Osteoblast (primary cell): ENCODE results near the gene ATP5F1A. TPM values are rescaled to one million over a fixed set of nuclear protein-coding genes. Genes with fewer than 3 reads are reported as not detected.

Experiments
- DNase-seq: peaks from one replicate; pipeline ENCODE4 v3.0.0; 2011; ENCODE audit warnings: low spot score, mixed read lengths; ENCODE audit not compliant: insufficient read length; ENCODE audit errors: missing footprints
- H2AFZ ChIP-seq: 2 replicates; pipeline ENCODE4 v1.6.0; 2011; ENCODE audit warnings: mild to moderate bottlenecking, low read length
- H3K27ac ChIP-seq: 2 replicates; pipeline ENCODE4 v1.5.1; 2011; ENCODE audit warnings: mild to moderate bottlenecking, low read depth, low read length, moderate library complexity
- H3K27me3 ChIP-seq: 2 replicates; pipeline ENCODE4 v1.6.0; 2012; ENCODE audit warnings: mild to moderate bottlenecking, control low read depth, inconsistent platforms, low read length, moderate library complexity; ENCODE audit not compliant: insufficient read depth
- H3K36me3 ChIP-seq: 2 replicates; pipeline ENCODE4 v1.5.1; 2011; ENCODE audit warnings: mild to moderate bottlenecking, low read length, control low read depth, moderate library complexity; ENCODE audit not compliant: insufficient read depth
- H3K4me1 ChIP-seq: 2 replicates; pipeline ENCODE4 v1.5.1; 2011; ENCODE audit warnings: mild to moderate bottlenecking, low read length, control low read depth, moderate library complexity; ENCODE audit not compliant: insufficient read depth
- H3K4me2 ChIP-seq: 2 replicates; pipeline ENCODE4 v1.6.0; 2011; ENCODE audit warnings: mild to moderate bottlenecking, low read length; ENCODE audit not compliant: insufficient read depth
- H3K4me3 ChIP-seq: fragments of 200-600 bp; sonication (generic); 3 replicates; pipeline ENCODE4 v1.5.1; 2012; ENCODE audit warnings: mild to moderate bottlenecking, low read length, inconsistent platforms; ENCODE audit not compliant: insufficient read depth
- H3K79me2 ChIP-seq: 2 replicates; pipeline ENCODE4 v1.6.0; 2012; ENCODE audit warnings: mild to moderate bottlenecking, low read length, control low read depth, inconsistent platforms; ENCODE audit not compliant: insufficient read depth
- H3K9me3 ChIP-seq: 2 replicates; pipeline ENCODE4 v1.5.1; 2011; ENCODE audit warnings: low read depth, low read length, control low read depth
- H4K20me1 ChIP-seq: 2 replicates; pipeline ENCODE4 v1.6.0; 2012; ENCODE audit warnings: mild to moderate bottlenecking, low read length, control low read depth; ENCODE audit not compliant: insufficient read depth
- total RNA-seq: library from RNA; depleted of rRNA; stranded (reverse); fragments of >200 nt; gene quantifications from 2 replicates; pipeline ENCODE4 v1.2.3, GENCODE V29; 2012
- TF ChIP-seq, protein P1 (sequence below): IDR thresholded peaks from 2 replicates; pipeline ENCODE4 v1.5.1; 2011; ENCODE audit warnings: mild to moderate bottlenecking, low read depth, low read length, moderate library complexity; ENCODE audit errors: extremely low read depth

Gene ATP5F1A
- total RNA-seq: 511 and 578 TPM in 2 replicates

DNA sequence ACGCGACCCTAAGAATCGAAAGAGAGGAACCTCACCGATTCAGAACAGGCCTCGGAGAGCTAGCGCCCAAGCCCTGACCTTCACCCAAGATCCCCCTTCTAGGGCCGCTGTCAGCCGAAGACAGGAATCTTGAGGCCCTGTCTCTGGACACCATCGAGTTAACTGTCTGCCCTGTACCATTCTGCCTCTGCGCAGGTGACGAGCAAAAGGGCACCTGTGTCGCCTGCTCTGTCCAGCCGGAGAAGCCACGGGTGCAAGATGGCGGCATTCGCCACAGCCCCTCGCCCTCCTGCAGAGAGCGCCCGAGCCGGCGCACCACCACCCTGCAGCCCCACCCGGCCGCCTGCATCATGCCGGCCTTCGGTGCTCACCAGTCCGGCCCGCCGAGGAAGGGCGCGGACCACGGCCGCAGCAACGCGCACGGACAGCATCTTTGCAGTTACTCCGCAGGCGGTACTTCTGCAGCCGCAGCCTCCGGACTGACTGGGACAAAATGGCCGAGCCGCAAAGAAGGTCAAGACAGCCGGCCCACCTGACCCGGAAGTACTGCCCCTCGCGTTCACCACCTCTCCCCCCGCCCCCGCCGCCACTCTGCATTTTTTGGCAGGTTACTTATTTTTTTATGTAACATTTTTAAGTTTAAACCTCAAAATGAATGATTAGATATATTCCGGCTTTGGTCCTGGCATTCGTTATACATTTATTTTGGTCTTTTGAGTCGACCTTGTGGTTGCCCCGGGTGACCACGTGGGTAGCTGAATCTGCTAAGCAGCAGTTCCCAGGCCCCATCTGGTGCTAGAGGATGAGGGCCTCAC lies at the start of gene ATP5F1A:
TSS of gene ATP5F1A (minus strand) at position 496 of the 815 bp plus-strand sequence. CDS start at position 431, 65 bp downstream.
- Histone ChIP-seq H3K27ac (peak within 1 kb of the TSS; percentile 92), H3K4me3 (peak within 1 kb of the TSS; percentile 100), H3K27me3 (no peaks in the 10 kb centered on the region), H3K79me2 (peaks cover 53% of the 10 kb centered on the region), H4K20me1 (peaks cover 23% of the 10 kb centered on the region), H3K4me1 (peaks cover 9% of the 10 kb centered on the region), H3K4me2 (peak within 1 kb of the TSS; percentile 93), H2AFZ (peak within 1 kb of the TSS; percentile 99), H3K36me3 (peaks cover 28% of the 10 kb centered on the region), H3K9me3 (no peaks in the 10 kb centered on the region)
- TF ChIP-seq, protein P1, sequence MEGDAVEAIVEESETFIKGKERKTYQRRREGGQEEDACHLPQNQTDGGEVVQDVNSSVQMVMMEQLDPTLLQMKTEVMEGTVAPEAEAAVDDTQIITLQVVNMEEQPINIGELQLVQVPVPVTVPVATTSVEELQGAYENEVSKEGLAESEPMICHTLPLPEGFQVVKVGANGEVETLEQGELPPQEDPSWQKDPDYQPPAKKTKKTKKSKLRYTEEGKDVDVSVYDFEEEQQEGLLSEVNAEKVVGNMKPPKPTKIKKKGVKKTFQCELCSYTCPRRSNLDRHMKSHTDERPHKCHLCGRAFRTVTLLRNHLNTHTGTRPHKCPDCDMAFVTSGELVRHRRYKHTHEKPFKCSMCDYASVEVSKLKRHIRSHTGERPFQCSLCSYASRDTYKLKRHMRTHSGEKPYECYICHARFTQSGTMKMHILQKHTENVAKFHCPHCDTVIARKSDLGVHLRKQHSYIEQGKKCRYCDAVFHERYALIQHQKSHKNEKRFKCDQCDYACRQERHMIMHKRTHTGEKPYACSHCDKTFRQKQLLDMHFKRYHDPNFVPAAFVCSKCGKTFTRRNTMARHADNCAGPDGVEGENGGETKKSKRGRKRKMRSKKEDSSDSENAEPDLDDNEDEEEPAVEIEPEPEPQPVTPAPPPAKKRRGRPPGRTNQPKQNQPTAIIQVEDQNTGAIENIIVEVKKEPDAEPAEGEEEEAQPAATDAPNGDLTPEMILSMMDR: no peak
- peak; percentile 97 for DNase-seq

DNA sequence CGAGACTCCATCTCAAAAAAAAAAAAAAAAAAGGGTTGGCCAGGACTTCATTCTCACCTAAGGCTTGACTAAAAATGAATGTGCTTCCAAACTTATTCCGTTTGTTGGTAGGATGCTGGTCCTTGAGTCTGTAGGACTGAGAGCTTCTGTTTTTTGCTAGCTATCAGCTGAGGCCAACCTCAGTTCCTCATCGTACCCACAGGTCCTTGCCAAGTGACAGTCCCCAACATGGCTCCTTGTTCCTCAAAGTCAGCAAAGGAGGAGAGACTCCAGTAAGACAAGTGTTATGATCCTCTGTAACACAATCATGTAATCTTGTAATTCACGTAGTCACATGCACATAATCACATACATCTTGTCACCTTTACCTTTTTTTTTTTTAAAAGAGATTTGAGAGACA lies 43.1 kb upstream of the ATP5F1A start:
- no peaks in the 10 kb centered on the region for H3K79me2 ChIP-seq
- TF ChIP-seq, protein P1: no peak
- peaks cover 4% of the 10 kb centered on the region for H3K4me1 ChIP-seq
- H3K4me3 ChIP-seq: no peak overlapping the region
- no peak overlapping the region for H3K27ac ChIP-seq
- H3K9me3 ChIP-seq: no peaks in the 10 kb centered on the region
- no peak overlapping the region for H3K4me2 ChIP-seq
- no peak for DNase-seq
- H3K27me3 ChIP-seq: no peaks in the 10 kb centered on the region
- no peak overlapping the region for H2AFZ ChIP-seq
- H3K36me3 ChIP-seq: no peaks in the 10 kb centered on the region
- H4K20me1 ChIP-seq: no peaks in the 10 kb centered on the region

DNA sequence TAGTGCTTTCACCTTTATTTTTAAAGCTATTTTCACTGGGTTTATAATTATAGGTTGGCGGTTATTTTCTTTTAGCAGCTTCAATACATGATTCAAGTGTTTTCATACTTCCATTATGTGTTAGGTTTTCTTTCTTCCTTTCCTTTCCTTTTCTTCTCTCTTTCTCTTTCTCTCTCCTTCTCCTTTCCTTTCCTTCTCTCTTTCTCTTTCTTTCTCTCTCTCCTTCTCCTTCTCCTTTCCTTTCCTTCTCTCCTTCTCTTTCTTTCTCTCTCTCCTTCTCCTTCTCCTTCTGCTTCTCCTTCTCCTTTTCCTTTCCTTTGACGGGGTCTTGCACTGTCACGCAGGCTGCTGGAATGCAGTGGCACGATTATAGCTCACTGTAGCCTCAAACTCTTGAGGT lies 42.1 kb upstream of the ATP5F1A start:
- Histone ChIP-seq H2AFZ (no peak overlapping the region), H3K4me3 (no peak overlapping the region), H4K20me1 (no peaks in the 10 kb centered on the region), H3K36me3 (no peaks in the 10 kb centered on the region), H3K4me1 (peaks cover 4% of the 10 kb centered on the region), H3K79me2 (no peaks in the 10 kb centered on the region), H3K27ac (no peak overlapping the region), H3K27me3 (no peaks in the 10 kb centered on the region), H3K4me2 (no peak overlapping the region), H3K9me3 (no peaks in the 10 kb centered on the region)
- TF ChIP-seq, protein P1: no peak
- DNase-seq: no peak

DNA sequence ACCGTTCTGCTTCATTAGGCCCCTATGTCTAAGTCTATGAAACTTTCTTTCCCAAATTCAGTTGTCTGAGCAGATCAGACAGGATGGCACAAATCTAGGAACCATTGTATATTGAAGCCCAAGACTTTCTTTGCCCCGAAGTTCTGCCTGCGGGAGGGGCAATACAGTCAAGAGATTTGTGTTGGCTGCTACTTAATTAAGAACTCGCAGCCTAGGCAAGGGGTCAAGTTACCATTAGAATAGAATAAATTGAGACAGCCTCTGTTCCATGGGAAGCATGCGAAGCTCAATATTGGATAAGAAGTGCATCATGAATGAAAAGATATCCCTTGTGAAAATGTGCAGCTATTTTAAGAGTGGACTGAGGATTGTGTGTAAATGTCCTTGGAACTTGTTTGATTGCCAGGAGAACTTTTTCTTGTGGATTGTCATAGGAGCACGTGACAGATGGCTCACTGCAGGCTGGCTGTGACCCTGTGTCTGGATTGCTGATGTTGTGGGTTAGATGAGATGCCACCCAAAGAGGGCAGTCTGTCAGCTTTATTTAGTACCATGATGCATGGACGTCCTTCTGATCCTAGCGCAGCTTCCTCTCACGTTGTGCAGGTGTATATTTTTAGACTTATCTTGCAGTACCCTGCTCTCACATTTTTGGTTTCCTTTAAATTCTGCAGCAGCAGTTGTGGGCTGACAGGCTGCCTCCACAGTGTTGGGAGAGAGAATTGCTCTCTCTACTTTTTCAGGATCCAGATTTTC lies 37.0 kb upstream of the ATP5F1A start:
- no peaks in the 10 kb centered on the region for H3K79me2 ChIP-seq
- DNase-seq: no peak
- no peaks in the 10 kb centered on the region for H3K36me3 ChIP-seq
- TF ChIP-seq, protein P1: no peak
- no peak overlapping the region for H3K4me3 ChIP-seq
- H3K27ac ChIP-seq: no peak overlapping the region
- H4K20me1 ChIP-seq: no peaks in the 10 kb centered on the region
- no peak overlapping the region for H3K4me2 ChIP-seq
- H3K9me3 ChIP-seq: no peaks in the 10 kb centered on the region
- H3K27me3 ChIP-seq: no peaks in the 10 kb centered on the region
- no peaks in the 10 kb centered on the region for H3K4me1 ChIP-seq
- no peak overlapping the region for H2AFZ ChIP-seq
